ENCODE results near the gene ELFN2.

Gene ELFN2

GRCh38 chr22:37371491-37371890 lies 55.8 kb downstream of the ELFN2 start:
- ChIA-PET POLR2A (no interaction called here), CTCF (interaction anchor here (1.5 to 2.2 kb wide), 2 partner anchors 11 to 18 kb away, joined by 3 to 6 read pairs; no protein-coding TSS in a partner anchor)
- no peak for DNase-seq (ENCODE audit: extremely low spot score)
- TF ChIP-seq CTCF (IDR thresholded peaks at IDR 0.05; ENCODE audit: control extremely low read depth, extremely low read depth, low read depth, missing control alignments), result no peak

- TF ChIP-seq CTCF (IDR thresholded peaks at IDR 0.05; ENCODE audit: control extremely low read depth, extremely low read depth, low read depth, missing control alignments), result no peak
- no peak for DNase-seq (ENCODE audit: extremely low spot score)
- CTCF ChIA-PET, result interaction anchor here (2.2 kb wide), 1 partner anchor 10 kb away, joined by 6 read pairs; no protein-coding TSS in a partner anchor
- POLR2A ChIA-PET, result no interaction called here
Observed at GRCh38 chr22:37370306-37370979, 56.8 kb downstream of the ELFN2 start.

GRCh38 chr22:37369483-37369882 lies 57.8 kb downstream of the ELFN2 start:
- no peak for TF ChIP-seq CTCF (IDR thresholded peaks at IDR 0.05; ENCODE audit: control extremely low read depth, extremely low read depth, low read depth, missing control alignments)
- no peak for DNase-seq (ENCODE audit: extremely low spot score)
- ChIA-PET POLR2A (no interaction called here), CTCF (interaction anchor here (2.2 kb wide), 1 partner anchor 9 kb away, joined by 6 read pairs; no protein-coding TSS in a partner anchor)

GRCh38 chr22:37368058-37368457 lies 59.2 kb downstream of the ELFN2 start:
- no peak for TF ChIP-seq CTCF (IDR thresholded peaks at IDR 0.05; ENCODE audit: control extremely low read depth, extremely low read depth, low read depth, missing control alignments)
- CTCF ChIA-PET, result no interaction called here
- POLR2A ChIA-PET, result no interaction called here
- DNase-seq (ENCODE audit: extremely low spot score), result no peak

GRCh38 chr22:37366601-37367000 lies 60.7 kb downstream of the ELFN2 start:
- POLR2A ChIA-PET, result interaction anchor here (0.5 kb wide), 1 partner anchor 720 kb away, joined by 3 read pairs; no protein-coding TSS in a partner anchor

GRCh38 chr22:37365950-37366349 lies 61.3 kb downstream of the ELFN2 start:
- TF ChIP-seq CTCF (IDR thresholded peaks at IDR 0.05; ENCODE audit: control extremely low read depth, extremely low read depth, low read depth, missing control alignments), result no peak
- ChIA-PET CTCF (no interaction called here), POLR2A (no interaction called here)
- no peak for DNase-seq (ENCODE audit: extremely low spot score)

More at GRCh38 chr22:37366601-37367000, 60.7 kb downstream of the ELFN2 start:
- no peak for TF ChIP-seq CTCF (IDR thresholded peaks at IDR 0.05; ENCODE audit: control extremely low read depth, extremely low read depth, low read depth, missing control alignments)
- DNase-seq (ENCODE audit: extremely low spot score), result no peak
- CTCF ChIA-PET, result no interaction called here
